NCI-H1694 treated with DMSO at 0.1 percent for 48 hours (cell line): ENCODE measurements around the gene TCF15.
A peak's percentile ranks its signal among the peaks of the same experiment; 100 is the strongest.

Experiments
- DNase-seq: peaks from one replicate; lab custom pipeline; 2025; lab: John Stamatoyannopoulos, UW

TCF15 gene, protein sequence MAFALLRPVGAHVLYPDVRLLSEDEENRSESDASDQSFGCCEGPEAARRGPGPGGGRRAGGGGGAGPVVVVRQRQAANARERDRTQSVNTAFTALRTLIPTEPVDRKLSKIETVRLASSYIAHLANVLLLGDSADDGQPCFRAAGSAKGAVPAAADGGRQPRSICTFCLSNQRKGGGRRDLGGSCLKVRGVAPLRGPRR

DNA sequence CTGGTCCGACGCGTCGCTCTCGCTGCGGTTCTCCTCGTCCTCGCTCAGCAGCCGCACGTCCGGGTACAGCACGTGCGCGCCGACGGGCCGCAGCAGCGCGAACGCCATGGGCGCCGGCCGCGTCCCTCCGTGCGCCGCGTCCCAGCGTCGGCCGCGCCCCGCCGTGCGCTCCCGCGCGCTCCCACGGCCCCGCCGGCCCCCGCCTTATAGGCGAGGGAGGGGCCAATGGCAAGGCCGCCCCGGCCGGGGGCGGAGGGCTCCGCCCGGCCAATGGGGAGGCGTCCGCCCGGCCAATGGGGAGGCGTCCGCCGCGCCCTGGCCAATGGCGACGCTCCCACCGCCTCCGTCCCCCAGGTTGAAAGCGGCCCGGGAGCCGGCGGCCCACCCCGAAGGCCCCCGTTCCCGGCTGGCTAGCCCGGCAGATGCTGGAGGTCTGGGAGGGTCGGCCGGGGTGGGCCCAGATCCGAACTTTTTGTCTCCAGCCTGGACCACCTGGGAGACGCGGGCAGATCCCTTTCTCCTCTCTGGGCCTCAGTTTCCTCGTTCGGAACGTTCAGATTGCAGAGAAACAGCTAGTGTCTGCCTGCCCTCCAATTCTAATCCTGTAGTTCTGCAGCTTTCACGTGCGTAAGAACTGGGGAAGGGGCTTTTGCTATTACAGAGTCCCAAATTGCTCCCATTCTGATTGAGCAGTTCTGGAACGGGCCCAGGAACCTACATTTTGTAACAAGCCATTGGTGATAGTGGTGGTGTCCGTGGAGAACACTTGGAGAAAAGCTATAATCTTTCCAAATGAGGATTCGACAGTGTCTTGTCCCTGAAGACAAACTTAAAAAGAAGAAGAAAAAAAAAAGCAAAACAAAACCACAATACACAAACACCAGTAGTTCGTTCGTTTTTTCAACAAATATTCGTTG is at the start of gene TCF15:
Gene TCF15, minus strand, starts transcription at position 180 of the 917 bp plus-strand sequence. Its CDS starts 72 bp downstream, at position 108.
- DNase-seq = no peak

DNA sequence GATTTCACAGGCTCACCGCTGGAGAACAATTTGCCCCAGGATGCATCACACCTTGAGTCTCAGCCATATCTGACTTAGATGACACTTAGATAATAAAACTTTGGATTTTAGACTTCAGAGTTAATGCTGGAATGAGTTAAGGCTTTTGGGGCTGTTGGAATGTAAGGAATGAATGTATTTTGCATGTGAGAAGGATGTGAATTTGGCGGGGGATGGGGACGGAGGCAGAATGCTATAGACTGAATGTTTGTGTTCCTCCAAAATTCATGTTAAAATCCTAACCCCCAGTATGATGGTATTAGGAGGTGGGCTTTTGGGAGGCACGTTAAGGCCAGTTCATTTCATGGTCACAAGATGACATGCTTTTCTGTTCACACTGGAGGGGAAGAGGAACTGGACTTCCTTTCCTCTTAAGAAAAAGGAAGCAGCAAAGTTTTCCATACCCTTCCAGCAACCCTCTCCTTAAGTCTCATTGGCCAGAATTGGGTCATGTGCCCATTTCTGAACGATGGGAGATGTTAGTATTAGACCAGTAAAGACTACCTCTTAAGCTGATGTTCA is 48.7 kb upstream of the TCF15 start:
- DNase-seq = no peak

DNA sequence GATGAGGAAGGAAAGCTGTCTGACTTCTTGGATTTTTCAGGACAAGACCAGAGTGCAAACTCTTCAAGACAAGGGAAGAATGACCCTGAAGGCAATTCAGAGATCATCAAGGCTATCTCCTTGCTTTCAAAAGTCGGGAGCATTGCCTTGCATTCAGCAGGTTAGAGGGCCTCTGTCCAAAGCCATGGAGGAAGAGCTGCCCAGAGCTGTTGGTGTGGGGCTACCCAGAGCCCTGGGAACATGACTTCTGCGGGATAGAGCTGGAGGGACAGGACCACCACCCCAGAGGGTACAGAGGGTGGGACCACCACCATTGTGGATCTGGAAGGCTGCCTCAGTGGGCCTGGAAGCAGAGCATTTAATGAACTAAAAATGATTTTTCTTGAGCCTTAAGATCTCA is 48.1 kb upstream of the TCF15 start:
- DNase-seq = no peak

DNA sequence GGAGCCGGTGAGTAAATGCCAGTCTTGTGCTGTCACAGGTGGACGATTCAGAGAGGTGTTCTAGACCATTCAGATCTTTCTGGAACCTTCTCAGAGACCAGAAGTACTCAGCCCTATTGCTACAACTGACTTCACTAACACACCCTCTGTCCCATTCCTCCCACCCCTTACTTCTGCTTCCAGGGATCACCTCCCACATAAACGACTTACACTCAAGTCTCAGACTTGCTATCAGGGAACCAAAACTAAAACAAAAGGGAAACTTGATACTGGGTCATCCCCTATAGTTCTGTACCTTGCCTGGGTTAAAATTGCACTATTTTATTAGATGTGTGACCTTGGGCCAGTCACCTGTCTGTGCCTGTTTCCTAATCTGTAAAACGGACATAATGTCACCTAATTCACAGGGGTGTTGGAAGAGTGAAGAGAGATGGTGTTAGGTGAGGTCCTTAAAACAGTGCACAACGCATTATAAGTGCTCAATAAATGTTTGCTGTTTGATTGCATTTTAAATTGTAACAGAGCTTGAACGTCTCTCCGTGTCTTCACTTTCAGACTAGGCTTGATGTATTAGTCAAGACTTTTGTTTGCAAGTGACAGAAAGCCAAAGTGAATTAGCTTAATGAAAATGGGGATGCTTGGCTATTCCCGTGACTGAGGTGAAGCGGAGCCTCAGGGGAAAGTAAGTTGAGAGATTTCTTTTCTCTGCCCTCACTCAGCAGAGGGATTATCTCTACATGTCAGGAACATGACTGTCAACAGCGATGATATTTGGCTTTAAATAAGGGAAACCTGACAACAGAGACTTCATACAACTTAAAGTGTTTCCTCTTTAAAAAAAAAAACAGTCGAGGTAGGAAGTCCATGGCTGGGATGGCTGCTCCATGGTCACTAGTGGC is 45.9 kb upstream of the TCF15 start:
- no peak for DNase-seq

DNA sequence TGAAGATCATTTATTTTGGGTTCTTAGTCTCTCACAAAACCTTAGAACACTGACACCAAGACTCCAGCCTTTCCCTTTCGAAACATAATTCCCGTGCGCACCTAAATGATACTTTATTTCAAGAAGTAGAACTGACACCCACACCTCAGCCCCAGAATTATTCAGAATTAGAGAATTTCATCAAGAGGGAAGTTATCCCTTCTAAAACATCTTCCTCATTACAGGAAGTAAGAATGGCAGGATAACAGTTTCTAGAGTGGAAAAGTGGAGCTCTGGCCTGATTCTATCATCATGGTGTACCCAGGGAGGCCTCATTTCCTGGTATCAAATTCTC is 44.3 kb upstream of the TCF15 start:
- DNase-seq = no peak

DNA sequence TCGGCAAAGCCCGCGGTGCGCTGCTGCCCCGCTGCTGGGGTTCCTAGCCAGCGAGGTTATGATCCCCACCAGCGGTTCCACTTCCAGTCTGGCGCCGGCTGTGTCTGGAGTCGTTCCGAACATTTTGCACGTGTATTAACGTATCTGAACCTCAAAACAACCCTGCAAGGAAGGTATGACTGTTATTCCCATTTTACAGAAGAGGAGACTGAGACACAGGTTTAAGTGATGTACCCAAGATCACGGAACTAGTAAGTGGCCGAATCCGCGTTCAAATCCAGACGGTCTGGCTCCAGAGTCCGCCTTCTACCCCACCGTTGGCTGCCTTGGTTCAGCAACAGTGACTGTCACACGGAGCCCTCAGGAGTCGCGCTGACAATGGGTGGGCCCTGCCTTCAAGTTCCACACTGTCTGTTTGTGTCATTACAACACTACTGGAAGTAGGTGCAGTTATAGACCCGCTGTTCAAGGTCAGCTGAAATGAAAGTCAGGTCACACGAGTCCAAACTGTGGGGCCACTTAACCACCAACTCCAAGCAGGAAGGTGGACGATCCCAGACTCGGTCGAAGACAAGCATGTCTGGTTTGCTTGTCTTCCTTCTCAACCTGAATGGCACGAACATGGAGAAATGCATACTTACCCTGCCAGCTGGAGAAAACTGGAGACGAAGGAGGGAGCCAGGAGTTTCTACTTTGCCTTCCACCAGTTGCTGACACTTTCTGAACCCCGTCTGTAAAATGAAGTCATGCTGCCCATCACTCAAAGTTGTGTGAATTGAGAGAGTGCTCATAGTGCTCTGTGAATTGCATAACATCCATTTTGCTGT is 43.7 kb upstream of the TCF15 start:
- DNase-seq = no peak

DNA sequence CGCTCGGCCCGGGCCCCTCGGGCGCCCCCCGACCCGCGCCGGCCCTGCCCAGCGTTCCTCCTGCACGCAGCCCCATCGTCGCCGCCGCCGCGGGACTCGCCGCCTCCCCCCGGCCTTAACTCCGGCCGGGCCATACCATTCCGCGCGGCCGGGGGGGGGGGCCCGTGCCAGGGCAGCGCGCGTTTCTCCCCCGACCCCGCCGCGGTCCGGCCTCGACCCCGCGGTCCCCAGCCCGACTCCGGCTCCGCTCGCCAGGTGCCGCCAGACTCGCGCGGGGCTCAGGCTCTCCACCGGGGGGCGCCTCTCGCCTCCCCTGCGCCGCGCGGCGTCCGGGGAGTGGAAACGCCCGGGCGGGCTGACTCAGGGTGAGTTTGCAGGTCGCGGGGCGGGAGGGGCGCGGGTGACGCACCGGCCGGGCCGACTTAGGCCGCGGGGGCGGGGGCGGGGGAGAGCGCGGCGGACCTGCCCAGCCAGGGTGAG is 43.0 kb upstream of the TCF15 start, which contains the start of gene SRXN1:
Gene SRXN1, minus strand, starts transcription at position 91 of the 480 bp plus-strand sequence. Its CDS starts 15 bp downstream, at position 76.
- no peak for DNase-seq

DNA sequence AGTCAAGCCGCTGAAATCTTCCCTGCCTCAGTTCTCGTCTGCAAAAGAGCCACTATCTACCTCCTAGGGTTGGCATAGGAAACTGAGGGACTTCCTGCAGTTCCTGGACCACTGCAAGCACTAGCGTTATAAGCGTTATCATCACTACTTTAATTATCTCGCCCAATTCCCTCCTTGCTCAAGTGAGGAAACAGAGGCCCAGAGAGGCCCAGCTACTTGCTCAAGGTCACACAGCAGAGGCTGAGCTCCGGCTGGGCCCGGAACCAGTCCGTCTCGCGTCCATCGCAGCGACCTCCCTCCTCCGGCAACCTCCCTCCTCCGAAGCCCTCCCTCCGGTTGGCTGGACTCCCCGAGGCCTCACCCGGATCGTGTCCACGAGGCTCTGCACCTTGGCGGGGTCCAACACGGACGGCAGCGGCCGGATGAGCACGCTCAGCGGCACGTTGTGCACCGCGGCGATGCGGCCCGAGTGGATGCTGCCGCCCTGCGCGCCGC is 42.6 kb upstream of the TCF15 start:
- DNase-seq = no peak

DNA sequence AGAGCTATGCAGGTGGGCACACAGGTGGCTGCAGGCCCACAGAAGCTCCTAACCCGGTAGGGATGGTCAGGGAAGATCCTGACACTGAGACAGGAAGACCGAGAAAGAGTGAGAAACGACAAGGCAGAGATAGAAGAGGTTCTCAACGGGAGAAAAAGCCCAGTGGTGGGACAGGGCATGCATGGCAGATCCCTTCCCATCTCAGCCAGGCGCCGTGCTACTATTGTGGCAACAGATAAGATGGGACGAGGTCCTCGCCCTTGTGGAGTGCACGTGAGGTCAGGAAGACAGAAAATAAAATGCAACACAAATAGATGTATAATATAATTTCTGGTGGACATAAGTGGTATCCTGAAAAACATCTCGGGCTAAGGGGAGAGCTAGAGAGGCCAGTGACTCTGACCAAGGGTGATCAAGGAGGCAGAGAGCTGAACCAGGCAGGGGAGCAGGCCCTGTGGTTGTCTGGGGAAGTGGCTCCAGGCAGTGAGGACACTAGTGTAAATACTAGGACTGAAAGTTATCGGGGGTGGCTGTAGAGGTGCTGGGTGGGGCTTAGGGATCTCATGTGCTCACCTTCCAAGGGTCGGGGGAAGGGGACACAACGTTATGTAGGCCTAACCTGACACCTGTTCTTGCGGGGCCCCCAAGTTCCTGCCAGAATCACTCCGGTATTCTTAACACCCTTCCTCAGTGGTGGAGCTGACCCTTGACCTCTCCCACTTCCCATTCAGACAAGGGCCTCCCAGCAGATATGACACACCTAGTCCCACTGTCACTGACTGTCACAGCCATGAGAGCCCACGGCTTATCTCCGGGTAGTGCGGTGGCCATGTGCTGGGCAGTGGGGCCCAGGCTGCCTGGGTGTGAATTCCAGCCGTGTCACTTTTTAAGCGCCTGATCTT is 41.9 kb upstream of the TCF15 start:
- DNase-seq = no peak

DNA sequence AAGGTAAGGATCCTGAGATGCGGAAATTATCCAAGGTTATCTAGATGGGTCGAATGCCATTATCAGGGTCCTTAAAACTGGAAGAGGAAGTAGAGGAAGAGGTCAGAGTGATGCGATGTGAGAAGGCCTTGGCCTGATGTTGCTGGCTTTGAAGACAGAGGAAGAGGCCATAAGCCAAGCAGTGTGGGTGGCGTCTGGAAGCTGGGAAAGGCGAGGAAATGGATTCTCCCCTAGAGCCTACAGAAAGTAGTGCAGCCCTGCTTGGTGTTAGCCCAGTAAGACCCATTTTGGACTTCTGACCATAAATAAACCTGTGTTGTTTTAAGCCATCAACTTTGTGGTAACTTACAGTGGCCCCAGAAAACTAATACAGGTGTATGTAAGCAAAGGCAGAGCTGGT is 40.8 kb upstream of the TCF15 start:
- no peak for DNase-seq

DNA sequence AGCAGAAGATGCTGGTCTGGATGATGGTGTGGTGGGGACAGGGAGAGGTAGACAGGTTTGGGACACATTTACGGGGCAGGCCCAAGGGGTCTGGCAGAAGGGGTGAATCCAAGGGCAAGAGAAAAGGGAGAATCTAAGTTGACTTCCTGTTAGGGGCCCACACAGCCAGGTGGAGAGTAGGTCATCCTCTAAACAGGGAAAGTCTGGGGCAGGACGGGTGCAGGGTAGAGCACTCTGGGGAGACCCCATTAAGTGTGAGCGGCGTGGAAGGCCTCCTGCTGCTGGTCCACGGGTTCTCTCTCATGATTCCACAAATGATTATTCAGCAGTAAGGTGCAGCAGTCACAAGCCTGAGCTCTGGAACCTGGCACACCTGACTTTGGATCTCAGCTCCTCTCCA is 40.2 kb upstream of the TCF15 start:
- no peak for DNase-seq

DNA sequence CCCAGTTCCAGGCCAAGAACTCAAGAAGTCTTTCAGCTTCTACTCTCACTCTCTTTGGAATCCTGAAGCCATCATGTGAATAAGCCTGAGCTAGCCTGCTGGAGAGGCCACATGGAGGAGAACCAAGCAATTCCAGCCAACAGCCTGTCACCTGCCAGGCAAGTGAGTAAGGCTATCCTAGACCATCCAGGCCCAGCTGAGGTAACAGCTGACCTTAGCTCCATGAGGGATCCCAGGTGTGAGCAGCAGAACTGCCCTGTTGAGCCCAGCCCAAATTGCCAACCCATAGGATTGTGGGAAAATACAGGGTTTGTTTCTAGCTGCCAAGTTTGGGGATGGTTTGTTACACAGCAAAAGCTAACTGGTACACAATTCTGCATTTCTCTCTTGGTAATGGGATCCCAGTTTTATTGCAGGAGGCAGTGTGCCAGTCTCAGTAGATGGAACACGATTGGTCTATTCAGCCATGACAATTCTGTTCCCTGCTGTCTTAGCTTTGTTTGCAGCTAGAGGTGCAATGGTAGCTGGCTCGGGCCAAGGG is 37.4 kb upstream of the TCF15 start:
- no peak for DNase-seq

DNA sequence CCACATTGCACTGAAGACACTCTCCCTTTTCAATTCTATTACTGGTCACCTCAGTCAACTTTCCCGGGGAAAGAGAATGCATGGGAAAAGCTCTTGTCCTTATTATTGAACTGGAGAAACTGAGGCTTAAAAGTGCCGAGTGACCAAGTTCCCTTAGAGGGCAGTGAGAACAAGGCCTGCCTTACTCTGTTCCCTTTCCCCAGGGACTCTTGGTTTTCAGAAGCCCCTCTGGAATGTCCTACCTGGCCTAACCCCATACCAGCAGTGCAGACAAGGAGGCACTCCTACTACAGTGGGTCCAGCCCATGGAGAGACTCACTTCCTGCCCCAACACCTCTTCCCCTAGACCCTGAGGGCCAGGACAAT is 36.7 kb upstream of the TCF15 start:
- DNase-seq = no peak

DNA sequence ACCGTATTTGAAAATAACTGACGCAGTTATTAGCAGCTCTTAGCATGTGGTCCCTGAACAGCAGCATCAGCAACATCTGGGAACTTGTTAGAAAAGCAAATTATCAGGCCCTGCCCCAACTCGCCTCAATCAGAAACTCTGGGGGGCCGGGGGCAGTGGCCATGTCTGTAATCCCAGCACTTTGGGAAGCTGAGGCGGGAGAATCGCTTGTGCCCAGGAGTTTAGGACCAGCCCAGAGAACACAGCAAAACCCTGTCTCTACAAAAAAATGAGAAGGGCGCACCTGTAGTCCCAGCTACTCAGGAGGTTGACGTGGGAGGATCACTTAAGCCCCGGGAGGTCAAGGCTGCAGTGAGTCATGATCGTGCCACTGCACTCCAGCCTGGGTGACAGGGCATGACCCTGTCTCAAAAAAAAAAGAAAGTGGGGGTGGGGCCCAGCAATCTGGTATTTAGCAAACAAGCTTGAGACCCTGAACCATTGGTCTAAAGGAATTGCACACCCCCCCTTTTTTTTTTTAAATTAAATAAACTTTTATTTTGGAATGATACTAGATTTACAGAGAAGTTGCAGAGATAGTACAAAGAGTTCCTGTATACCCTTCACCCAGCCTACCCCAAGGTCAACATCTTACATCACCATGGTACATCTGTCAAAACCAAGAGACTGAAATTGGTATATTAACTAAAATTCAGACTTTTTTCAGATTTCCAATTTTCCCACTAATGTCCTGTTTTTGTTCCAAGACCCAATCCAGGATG is 36.2 kb upstream of the TCF15 start:
- no peak for DNase-seq

DNA sequence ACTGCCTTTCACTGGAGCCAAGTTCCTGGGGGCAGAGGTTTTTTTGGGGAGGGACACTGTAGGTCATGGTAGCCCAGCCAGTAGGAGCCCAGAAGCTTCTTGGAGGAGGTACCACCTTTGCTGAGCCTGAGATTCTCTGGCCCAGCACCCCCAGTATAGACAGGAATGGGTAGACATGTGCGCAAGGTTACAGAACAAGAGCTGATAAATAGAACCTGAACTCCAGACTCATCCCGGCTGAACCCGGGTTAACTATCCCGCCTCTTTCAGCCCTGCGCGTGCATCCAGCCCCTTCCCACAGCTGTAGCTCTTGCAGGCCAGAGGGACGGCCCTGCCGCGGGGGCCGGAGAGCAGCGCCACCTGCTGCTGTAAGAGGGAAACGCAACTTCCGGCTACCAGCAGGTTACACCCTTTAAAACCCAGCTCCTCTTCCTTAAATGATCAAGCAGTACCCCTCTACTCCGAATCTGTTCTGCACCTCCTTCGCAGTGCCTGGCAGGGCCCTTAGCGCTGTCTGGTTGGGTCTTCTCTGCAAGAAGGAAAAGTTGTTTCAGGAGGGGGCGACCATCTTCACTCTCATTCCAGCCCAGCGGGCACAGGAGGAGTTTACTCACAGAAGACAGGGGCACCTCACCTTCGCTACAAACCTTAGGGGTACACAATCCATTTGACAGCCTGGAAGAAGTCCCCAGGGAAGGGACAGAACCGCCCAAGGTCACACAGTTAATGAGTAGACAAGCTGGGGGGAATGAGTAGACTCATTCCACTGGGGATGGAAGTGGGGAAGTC is 35.4 kb upstream of the TCF15 start:
- peak; percentile 58 for DNase-seq

DNA sequence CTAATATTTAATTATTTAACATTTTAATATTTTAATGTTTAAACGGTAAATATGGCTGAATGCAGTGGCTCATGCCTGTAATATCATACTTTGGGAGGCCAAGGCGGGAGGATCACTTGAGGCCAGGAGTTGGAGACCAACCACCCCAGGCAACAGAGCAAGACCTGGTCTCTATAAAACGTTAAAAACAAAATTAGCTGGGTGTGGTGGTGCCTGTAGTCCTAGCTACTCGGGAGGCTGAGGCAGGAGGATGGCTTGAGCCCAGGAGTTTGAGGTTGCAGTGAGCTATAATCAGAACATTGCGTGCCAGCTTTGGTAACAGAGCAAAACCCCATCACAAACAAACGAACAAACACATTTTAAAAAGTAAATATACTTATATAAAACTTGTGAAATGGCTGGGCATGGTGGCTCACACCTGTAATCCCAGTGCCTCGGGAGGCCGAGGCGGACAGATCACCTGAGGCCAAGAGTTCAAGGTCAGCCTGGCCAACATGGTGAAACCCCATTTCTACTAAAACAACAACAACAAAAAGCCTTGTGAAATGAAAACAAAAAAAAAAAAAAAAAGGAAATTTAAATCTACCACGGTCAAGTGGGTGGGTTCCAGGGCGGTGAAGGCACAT is 34.7 kb upstream of the TCF15 start:
- no peak for DNase-seq

DNA sequence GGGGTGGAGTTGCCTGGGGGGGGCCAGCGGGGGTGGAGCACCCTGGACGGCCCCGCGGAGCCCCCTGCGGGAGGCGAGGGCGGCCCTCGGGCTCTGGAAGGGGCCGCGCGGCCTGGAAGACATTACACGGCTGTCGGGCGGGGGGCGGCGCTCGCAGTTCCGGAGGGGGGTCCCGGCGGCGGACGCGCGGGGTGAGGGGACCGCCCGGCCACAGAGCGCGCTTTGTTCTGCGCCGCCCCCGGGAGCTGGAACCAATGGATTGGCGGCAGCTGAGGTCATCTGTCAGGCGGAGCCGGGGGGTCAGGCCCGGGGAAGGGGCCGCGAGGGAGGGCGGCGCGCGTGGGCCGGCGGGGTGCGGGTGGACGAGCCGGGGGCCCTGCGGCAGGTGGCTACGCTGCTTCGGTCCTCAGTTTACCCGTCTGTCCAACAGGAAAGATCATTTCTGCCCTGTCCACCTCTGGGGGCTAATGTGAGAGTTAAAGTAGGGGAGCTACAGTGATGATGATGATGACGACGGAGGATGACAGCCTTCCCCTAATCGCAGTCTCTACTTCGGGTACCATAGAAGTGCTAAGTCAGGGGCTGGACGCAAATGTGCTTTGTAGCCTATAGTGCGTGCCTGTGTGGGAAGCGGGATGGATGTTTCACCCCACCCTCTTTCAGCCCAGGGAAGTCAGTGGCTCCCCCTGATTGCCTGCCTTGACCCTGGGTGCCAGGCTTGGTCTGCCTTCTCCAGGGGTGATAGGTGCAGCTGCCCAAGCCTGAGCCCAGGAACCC is 32.5 kb upstream of the TCF15 start:
- DNase-seq = no peak
